ENCODE measurements around the gene LAMA3.

The LAMA3 gene

DNA sequence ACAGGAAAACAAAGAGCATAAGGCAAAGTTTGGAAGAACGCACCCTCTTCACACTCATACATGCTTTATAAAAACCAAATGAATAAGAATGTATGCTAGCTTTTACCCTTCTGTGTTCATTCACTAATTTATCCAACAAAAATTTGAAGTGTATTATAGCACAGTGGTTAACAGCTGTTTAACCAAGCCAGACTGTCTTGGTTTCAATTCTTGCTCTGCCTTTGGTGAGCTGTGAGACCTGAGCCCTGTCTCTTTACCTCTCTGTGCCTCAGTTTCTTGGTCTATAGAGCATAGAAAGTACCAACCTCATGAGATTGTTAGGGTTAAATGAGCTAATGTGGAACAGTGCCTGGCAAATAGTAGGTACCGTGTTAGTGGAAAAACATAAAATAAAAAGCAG is 220.8 kb downstream of the LAMA3 start:
- no peaks in the 10 kb centered on the region for H3K79me2 ChIP-seq (ENCODE audit: insufficient read depth, low read length)
- no peaks in the 10 kb centered on the region for H3K36me3 ChIP-seq (ENCODE audit: insufficient read depth, low read length)
- TF ChIP-seq, protein P1, sequence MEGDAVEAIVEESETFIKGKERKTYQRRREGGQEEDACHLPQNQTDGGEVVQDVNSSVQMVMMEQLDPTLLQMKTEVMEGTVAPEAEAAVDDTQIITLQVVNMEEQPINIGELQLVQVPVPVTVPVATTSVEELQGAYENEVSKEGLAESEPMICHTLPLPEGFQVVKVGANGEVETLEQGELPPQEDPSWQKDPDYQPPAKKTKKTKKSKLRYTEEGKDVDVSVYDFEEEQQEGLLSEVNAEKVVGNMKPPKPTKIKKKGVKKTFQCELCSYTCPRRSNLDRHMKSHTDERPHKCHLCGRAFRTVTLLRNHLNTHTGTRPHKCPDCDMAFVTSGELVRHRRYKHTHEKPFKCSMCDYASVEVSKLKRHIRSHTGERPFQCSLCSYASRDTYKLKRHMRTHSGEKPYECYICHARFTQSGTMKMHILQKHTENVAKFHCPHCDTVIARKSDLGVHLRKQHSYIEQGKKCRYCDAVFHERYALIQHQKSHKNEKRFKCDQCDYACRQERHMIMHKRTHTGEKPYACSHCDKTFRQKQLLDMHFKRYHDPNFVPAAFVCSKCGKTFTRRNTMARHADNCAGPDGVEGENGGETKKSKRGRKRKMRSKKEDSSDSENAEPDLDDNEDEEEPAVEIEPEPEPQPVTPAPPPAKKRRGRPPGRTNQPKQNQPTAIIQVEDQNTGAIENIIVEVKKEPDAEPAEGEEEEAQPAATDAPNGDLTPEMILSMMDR (conservative IDR thresholded peaks at IDR 0.05; ENCODE audit: low read length): no peak
- no peak for TF ChIP-seq EZH2phosphoT487 (IDR thresholded peaks at IDR 0.05; ENCODE audit: borderline replicate concordance)
- no peaks in the 10 kb centered on the region for H3K9me3 ChIP-seq (ENCODE audit: insufficient read depth, low read depth, low read length)
- H3K9me2 ChIP-seq (replicated peaks; ENCODE audit: low read depth, low read length): no peaks in the 10 kb centered on the region
- no peak overlapping the region for H3K9ac ChIP-seq (ENCODE audit: low read depth, low read length, poor library complexity, severe bottlenecking)
- H2AFZ ChIP-seq (ENCODE audit: low read length): no peak overlapping the region
- no peaks in the 10 kb centered on the region for H4K20me1 ChIP-seq (ENCODE audit: insufficient read depth, low read length, poor library complexity, severe bottlenecking)
- H3K4me1 ChIP-seq (ENCODE audit: insufficient read depth, low read length, poor library complexity, severe bottlenecking): no peaks in the 10 kb centered on the region
- no peaks in the 10 kb centered on the region for H3F3A ChIP-seq (ENCODE audit: low read depth)
- H3K27me3 ChIP-seq (ENCODE audit: insufficient read depth, low read length, poor library complexity, severe bottlenecking): no peaks in the 10 kb centered on the region
- no peak overlapping the region for H3K4me3 ChIP-seq (ENCODE audit: low read length, poor library complexity, severe bottlenecking)
- no peak overlapping the region for H3K4me2 ChIP-seq (ENCODE audit: low read depth, low read length, poor library complexity, severe bottlenecking)

DNA sequence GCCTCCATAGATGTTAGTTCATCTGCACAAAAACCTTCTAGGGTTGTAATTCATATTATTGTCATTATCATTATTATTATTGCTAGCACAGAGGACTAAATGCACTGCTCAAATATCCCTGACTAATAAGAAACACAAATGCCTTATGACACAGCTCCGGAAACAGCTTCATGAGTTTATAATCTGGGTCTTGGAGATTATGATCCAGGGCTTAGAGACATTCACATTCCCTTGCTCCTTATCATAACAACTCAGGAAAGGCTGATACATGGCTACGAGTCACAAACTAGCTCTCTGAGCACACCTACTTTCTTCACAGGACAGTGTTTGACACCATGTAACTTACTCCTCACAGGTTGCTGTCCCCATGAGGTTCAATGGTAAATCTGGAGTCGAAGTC is 223.1 kb downstream of the LAMA3 start:
- Histone ChIP-seq H3K4me2 (ENCODE audit: low read depth, low read length, poor library complexity, severe bottlenecking) (no peak overlapping the region), H3K4me3 (ENCODE audit: low read length, poor library complexity, severe bottlenecking) (no peak overlapping the region), H3K27me3 (ENCODE audit: insufficient read depth, low read length, poor library complexity, severe bottlenecking) (no peaks in the 10 kb centered on the region), H3F3A (ENCODE audit: low read depth) (no peaks in the 10 kb centered on the region), H3K9me3 (ENCODE audit: insufficient read depth, low read depth, low read length) (no peaks in the 10 kb centered on the region), H2AFZ (ENCODE audit: low read length) (no peak overlapping the region), H4K20me1 (ENCODE audit: insufficient read depth, low read length, poor library complexity, severe bottlenecking) (no peaks in the 10 kb centered on the region), H3K9ac (ENCODE audit: low read depth, low read length, poor library complexity, severe bottlenecking) (no peak overlapping the region), H3K79me2 (ENCODE audit: insufficient read depth, low read length) (no peaks in the 10 kb centered on the region), H3K4me1 (ENCODE audit: insufficient read depth, low read length, poor library complexity, severe bottlenecking) (no peaks in the 10 kb centered on the region), H3K9me2 (replicated peaks; ENCODE audit: low read depth, low read length) (no peaks in the 10 kb centered on the region), H3K36me3 (ENCODE audit: insufficient read depth, low read length) (no peaks in the 10 kb centered on the region)
- TF ChIP-seq, protein P1 (conservative IDR thresholded peaks at IDR 0.05; ENCODE audit: low read length): no peak
- TF ChIP-seq EZH2phosphoT487 (IDR thresholded peaks at IDR 0.05; ENCODE audit: borderline replicate concordance): no peak

DNA sequence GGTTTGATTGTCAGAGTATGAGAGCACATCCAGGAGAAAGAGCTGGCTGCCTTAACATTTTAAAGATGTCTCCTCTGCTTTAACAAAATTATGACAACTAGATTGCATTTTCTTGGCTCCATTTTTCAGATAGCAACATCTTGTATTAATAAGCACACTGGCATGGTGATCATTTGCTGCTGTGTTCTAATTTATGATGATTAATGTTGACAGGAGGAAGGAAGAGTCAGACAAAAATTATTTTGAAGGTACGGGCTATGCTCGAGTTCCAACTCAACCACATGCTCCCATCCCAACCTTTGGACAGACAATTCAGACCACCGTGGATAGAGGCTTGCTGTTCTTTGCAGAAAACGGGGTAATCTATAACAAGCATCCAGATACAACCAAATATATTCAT is 227.1 kb downstream of the LAMA3 start:
- H4K20me1 ChIP-seq (ENCODE audit: insufficient read depth, low read length, poor library complexity, severe bottlenecking): no peaks in the 10 kb centered on the region

More for the DNA sequence above, 227.1 kb downstream of the LAMA3 start:
- TF ChIP-seq EZH2phosphoT487 (IDR thresholded peaks at IDR 0.05; ENCODE audit: borderline replicate concordance): no peak
- TF ChIP-seq, protein P1 (conservative IDR thresholded peaks at IDR 0.05; ENCODE audit: low read length): no peak
- Histone ChIP-seq H3K4me2 (ENCODE audit: low read depth, low read length, poor library complexity, severe bottlenecking) (no peak overlapping the region), H3K9ac (ENCODE audit: low read depth, low read length, poor library complexity, severe bottlenecking) (no peak overlapping the region), H3K4me1 (ENCODE audit: insufficient read depth, low read length, poor library complexity, severe bottlenecking) (no peaks in the 10 kb centered on the region), H3K9me2 (replicated peaks; ENCODE audit: low read depth, low read length) (no peaks in the 10 kb centered on the region), H3K36me3 (ENCODE audit: insufficient read depth, low read length) (no peaks in the 10 kb centered on the region), H2AFZ (ENCODE audit: low read length) (no peak overlapping the region), H3K27me3 (ENCODE audit: insufficient read depth, low read length, poor library complexity, severe bottlenecking) (no peaks in the 10 kb centered on the region), H3K79me2 (ENCODE audit: insufficient read depth, low read length) (no peaks in the 10 kb centered on the region), H3K4me3 (ENCODE audit: low read length, poor library complexity, severe bottlenecking) (no peak overlapping the region), H3F3A (ENCODE audit: low read depth) (no peaks in the 10 kb centered on the region), H3K9me3 (ENCODE audit: insufficient read depth, low read depth, low read length) (no peaks in the 10 kb centered on the region)

Measured in Loucy (cell line).